RWPE2 (cell line): ENCODE results near the gene KRT83.

Experiments used
- ATAC-seq: fragments of 200-7000 bp; cut with Tn5 transposase; 3 replicates; pipeline ENCODE4 v1.9.1; 2021; ENCODE audit warnings: low read depth
- DNase-seq: peaks from one replicate; pipeline ENCODE4 v3.0.0-alpha.2; 2020; ENCODE audit warnings: low spot score
- H3K27ac ChIP-seq: fragments of 450-650 bp; 2 replicates; pipeline ENCODE4 v1.5.1; 2017; ENCODE audit warnings: mild to moderate bottlenecking; ENCODE audit not compliant: poor library complexity, severe bottlenecking
- H3K27me3 ChIP-seq: fragments of 250-450 bp; sonication (Bioruptor Pico); 2 replicates; pipeline ENCODE4 v1.5.1; 2021; ENCODE audit warnings: mild to moderate bottlenecking, moderate library complexity; ENCODE audit not compliant: insufficient read depth, poor library complexity, severe bottlenecking
- H3K36me3 ChIP-seq: fragments of 250-450 bp; sonication (Bioruptor Pico); 2 replicates; pipeline ENCODE4 v1.5.1; 2020; ENCODE audit warnings: low read depth, mild to moderate bottlenecking, moderate library complexity
- H3K4me1 ChIP-seq: fragments of 250-450 bp; sonication (Bioruptor Pico); 2 replicates; pipeline ENCODE4 v1.5.1; 2021; ENCODE audit warnings: mild to moderate bottlenecking, moderate library complexity; ENCODE audit not compliant: insufficient read depth, poor library complexity, severe bottlenecking
- H3K4me3 ChIP-seq: fragments of 250-450 bp; sonication (Bioruptor Pico); 2 replicates; pipeline ENCODE4 v1.5.1; 2021; ENCODE audit warnings: mild to moderate bottlenecking, moderate library complexity; ENCODE audit not compliant: severe bottlenecking
- H3K9me3 ChIP-seq: fragments of 250-450 bp; sonication (Bioruptor Pico); 2 replicates; pipeline ENCODE4 v1.5.1; 2021; ENCODE audit warnings: mild to moderate bottlenecking, moderate library complexity; ENCODE audit not compliant: severe bottlenecking
- TF ChIP-seq, protein P1 (sequence below): fragments of 450-650 bp; IDR thresholded peaks from one replicate; pipeline ENCODE4 v1.5.1; 2017; ENCODE audit warnings: mild to moderate bottlenecking, moderate library complexity; ENCODE audit not compliant: poor library complexity, severe bottlenecking

Gene KRT83

DNA sequence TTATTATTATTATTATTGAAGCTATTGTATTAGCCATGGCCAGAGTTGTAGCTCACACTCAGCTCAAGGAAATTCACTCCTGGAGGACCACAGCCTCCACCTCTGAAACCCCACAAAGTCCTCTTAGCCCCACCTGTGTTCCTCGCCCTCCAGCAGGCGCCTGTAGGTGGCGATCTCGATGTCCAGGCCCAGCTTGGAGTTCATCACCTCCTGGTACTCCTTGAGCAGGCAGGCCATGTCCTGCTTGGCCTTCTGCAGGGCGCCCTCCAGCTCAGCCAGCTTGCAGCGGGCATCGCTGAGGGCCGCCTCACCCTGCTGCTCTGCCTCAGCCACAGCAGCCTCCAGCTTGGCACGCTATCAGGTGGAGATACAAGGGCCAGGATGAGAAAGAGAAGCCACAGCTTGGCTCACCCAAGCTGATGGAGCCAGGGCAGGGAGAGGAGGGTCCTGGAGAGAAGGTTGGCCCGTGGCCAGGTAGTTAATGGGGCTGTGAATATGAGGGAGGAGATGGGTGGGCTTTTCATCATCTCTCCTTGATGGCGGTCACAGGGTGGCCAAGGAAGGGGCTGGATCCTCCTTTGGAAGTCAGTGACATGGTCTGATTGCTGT, 41.0 kb upstream of the KRT83 start:
- H3K4me3 ChIP-seq: no peak overlapping the region
- H3K27me3 ChIP-seq: no peaks in the 10 kb centered on the region
- DNase-seq: peak; percentile 30
- ATAC-seq: no peak
- TF ChIP-seq, protein P1, sequence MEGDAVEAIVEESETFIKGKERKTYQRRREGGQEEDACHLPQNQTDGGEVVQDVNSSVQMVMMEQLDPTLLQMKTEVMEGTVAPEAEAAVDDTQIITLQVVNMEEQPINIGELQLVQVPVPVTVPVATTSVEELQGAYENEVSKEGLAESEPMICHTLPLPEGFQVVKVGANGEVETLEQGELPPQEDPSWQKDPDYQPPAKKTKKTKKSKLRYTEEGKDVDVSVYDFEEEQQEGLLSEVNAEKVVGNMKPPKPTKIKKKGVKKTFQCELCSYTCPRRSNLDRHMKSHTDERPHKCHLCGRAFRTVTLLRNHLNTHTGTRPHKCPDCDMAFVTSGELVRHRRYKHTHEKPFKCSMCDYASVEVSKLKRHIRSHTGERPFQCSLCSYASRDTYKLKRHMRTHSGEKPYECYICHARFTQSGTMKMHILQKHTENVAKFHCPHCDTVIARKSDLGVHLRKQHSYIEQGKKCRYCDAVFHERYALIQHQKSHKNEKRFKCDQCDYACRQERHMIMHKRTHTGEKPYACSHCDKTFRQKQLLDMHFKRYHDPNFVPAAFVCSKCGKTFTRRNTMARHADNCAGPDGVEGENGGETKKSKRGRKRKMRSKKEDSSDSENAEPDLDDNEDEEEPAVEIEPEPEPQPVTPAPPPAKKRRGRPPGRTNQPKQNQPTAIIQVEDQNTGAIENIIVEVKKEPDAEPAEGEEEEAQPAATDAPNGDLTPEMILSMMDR: peak; percentile 20
- no peaks in the 10 kb centered on the region for H3K4me1 ChIP-seq
- no peaks in the 10 kb centered on the region for H3K9me3 ChIP-seq
- no peaks in the 10 kb centered on the region for H3K36me3 ChIP-seq
- H3K27ac ChIP-seq: no peak overlapping the region

DNA sequence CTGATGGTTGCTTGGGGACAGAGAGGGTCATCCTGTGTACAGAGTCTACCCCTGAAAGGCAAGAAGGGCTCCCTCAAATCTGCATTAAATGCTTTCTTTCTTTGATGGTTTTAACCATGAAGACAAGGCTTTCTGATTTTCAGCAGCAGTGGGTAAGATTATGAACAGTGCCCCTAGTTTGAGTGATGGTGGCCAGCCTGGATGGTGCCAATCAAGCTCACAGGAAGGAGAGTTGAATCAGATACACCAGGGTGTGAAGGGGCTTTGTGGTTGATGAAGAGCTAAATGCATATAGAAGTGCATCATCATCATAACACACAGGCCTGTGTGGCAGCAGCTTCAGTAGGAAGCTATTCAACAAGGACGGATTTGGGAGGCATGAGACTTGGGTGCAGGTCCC, 40.4 kb upstream of the KRT83 start:
- H3K9me3 ChIP-seq: no peaks in the 10 kb centered on the region
- H3K27me3 ChIP-seq: no peaks in the 10 kb centered on the region
- TF ChIP-seq, protein P1: no peak
- H3K36me3 ChIP-seq: no peaks in the 10 kb centered on the region
- DNase-seq: no peak
- ATAC-seq: no peak
- no peak overlapping the region for H3K4me3 ChIP-seq
- H3K27ac ChIP-seq: no peak overlapping the region
- no peaks in the 10 kb centered on the region for H3K4me1 ChIP-seq

DNA sequence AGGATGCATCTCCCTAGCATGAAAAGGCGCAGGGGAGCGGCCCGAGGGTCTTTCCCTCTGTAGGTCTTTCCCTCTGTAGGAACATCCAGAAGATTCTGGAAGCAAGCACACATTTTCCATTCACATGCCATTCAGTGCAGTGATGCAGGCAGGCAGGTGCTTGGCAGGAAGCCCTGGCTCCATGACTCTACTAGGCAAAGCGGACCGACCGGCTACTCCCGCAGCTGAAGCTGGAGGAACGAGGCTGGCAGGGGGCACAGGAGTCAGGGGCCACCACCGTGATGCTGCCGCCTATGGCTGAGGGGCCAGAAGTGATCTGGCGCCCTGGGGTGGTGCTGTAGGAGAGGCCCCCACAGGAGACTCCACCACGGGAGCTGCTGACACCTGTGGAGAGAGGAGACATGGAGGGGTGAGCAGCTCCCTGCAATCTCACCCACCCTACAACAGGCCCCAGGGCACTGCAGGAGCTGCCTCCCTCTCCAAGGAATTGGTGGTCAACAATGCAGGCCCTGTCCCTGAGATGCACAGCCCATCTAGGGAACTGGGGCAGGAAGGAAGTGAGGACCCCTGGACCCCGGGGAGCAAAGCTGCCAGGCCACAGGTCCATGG, 39.6 kb upstream of the KRT83 start:
- Histone ChIP-seq H3K9me3 (no peaks in the 10 kb centered on the region), H3K36me3 (no peaks in the 10 kb centered on the region), H3K27me3 (no peaks in the 10 kb centered on the region), H3K4me3 (no peak overlapping the region), H3K4me1 (no peaks in the 10 kb centered on the region), H3K27ac (no peak overlapping the region)
- ATAC-seq (no peak), DNase-seq (peak; percentile 51)
- TF ChIP-seq, protein P1: no peak

DNA sequence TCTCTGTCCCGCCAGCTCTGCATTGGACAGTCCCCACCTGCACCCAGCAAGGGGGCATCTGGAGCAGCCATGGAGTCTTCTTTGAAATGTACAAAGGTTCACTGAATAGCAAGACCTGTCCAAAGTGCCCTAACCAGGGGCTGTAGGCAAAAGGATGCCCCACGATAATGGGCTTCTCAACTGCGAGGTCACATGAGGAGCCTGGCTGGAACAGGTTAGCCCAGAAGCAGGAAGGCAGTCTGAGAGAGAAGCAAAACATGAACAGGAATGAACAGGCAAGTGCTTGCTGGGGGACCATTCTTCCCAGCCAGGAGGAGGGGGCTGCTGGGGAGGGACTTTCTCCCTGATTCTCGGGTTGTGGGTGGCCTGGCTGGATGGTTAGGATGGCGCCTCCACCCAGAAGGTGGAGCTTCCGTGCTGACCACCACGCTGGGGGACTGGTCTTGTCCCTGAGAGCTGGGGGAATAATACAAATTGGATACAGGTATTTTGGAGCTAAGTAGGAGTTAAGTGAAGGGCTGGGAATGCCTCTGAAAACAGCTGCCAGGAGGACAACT, 39.0 kb upstream of the KRT83 start:
- DNase-seq: no peak
- Histone ChIP-seq H3K4me3 (no peak overlapping the region), H3K36me3 (no peaks in the 10 kb centered on the region), H3K27ac (no peak overlapping the region), H3K9me3 (no peaks in the 10 kb centered on the region), H3K4me1 (no peaks in the 10 kb centered on the region), H3K27me3 (no peaks in the 10 kb centered on the region)
- no peak for ATAC-seq
- TF ChIP-seq, protein P1: no peak

DNA sequence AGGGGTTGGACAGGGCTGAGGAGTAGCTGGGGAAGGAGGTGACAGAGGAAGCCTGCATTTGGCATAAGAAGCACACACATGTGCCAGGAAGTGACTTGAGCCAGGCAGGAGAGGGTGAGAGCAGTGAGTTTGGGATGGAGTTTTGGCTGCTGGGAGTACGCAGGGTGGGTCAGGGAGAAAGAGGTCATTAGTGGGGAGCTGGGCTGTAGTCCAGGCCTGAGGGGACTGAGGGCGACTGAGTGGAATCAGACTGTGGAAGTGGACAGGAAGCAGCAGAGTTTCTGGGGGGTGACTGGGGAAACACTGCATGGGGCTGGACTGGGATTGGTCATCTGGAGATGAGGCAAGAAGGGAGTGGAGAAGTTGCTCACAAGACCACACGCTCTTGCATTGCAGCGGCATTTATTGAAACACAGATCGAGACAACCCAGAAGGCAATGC, 38.4 kb upstream of the KRT83 start:
- H3K4me3 ChIP-seq: no peak overlapping the region
- H3K36me3 ChIP-seq: no peaks in the 10 kb centered on the region
- H3K27me3 ChIP-seq: no peaks in the 10 kb centered on the region
- H3K4me1 ChIP-seq: no peaks in the 10 kb centered on the region
- DNase-seq (no peak), ATAC-seq (no peak)
- H3K27ac ChIP-seq: no peak overlapping the region
- TF ChIP-seq, protein P1: no peak
- no peaks in the 10 kb centered on the region for H3K9me3 ChIP-seq
